Measurements from ENCODE around the gene DUSP6. TPM values are rescaled to one million over a fixed set of nuclear protein-coding genes. Genes with fewer than 3 reads are reported as not detected.
A peak's percentile ranks its signal among the peaks of the same experiment; 100 is the strongest.

DUSP6 gene
- total and polyA plus RNA-seq, 2 of the 8 experiments (the other 6 are each of a cell fraction or from before 2014, with no cell fraction given): 99.3 to 179 TPM

DNA sequence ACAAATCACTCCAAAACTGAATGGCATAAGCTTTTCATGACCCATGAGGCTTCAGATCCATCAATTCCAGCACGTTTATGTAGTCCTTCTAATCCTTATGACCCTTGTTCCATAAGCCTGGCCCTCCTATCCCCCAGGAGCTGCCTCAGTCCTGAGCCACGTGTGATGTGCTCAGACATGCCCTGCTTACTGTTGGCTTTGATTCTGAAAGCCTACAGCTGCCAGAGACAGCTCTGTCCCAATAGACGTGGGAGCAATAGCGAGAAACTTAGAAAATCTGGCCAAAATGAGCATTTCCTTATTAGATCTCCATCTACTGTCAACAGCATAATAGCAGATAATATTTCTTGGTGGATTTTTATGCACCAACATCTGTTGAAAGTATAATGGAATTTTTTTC, 33.2 kb downstream of the DUSP6 start:
- Histone ChIP-seq H4K8ac (ENCODE audit: extremely low read depth, insufficient read depth, low read length) (no peak overlapping the region), H2AK5ac (ENCODE audit: low read depth, low read length) (no peak overlapping the region), H3K56ac (replicated peaks; ENCODE audit: insufficient read length, low read depth, low read length) (no peak overlapping the region), H3K14ac (ENCODE audit: insufficient read length) (no peak overlapping the region), H3K18ac (ENCODE audit: extremely low read depth, low read length) (no peak overlapping the region), H4K91ac (replicated peaks; ENCODE audit: insufficient read length, low read length) (peak overlapping the region; percentile 5), H3K27ac (ENCODE audit: low read depth, low read length) (no peak overlapping the region; the same call in 1 of the 2 replicates), H2BK5ac (ENCODE audit: low read depth, low read length) (no peak overlapping the region), H2BK20ac (ENCODE audit: low read length) (no peak overlapping the region), H3K9me3 (ENCODE audit: insufficient read depth in 2 of 2, low read depth in 1 of 2, low read length in 1 of 2) (no peaks in the 10 kb centered on the region), H3K79me1 (ENCODE audit: low read depth, low read length) (no peaks in the 10 kb centered on the region), H3K4me3 (ENCODE audit: extremely low read depth in 1 of 4, insufficient read depth in 2 of 4, low read depth in 3 of 4, low read length in 4 of 4) (no peak overlapping the region), H2BK120ac (replicated peaks; ENCODE audit: low read depth, low read length) (no peak overlapping the region), H3K27me3 (replicated peaks in 1 of 4; ENCODE audit: control insufficient read depth in 3 of 4, extremely low read depth in 1 of 4, insufficient read depth in 3 of 4, low read length in 3 of 4) (no peaks in the 10 kb centered on the region), H3K9ac (replicated peaks in 1 of 4; ENCODE audit: extremely low read depth in 1 of 4, low read depth in 3 of 4, low read length in 3 of 4) (no peak overlapping the region), H3K79me2 (ENCODE audit: control insufficient read depth in 1 of 2, insufficient read depth in 2 of 2, low read length in 2 of 2) (no peaks in the 10 kb centered on the region), H3K4me2 (ENCODE audit: insufficient read depth in 1 of 2, low read depth in 2 of 2, low read length in 2 of 2) (no peak overlapping the region), H4K5ac (ENCODE audit: insufficient read length, low read depth, low read length) (no peak overlapping the region), H3K36me3 (ENCODE audit: control insufficient read depth in 2 of 4, insufficient read depth in 4 of 4, low read length in 3 of 4) (no peaks in the 10 kb centered on the region), H4K20me1 (replicated peaks in 1 of 2; ENCODE audit: control insufficient read depth in 1 of 2, insufficient read depth in 2 of 2, low read length in 2 of 2) (no peaks in the 10 kb centered on the region), H2BK12ac (ENCODE audit: low read depth, low read length) (no peak overlapping the region), H3K23ac (ENCODE audit: insufficient read length) (no peak overlapping the region), H3K23me2 (ENCODE audit: low read depth, low read length) (no peaks in the 10 kb centered on the region; the same call in 1 of the 2 replicates), H2BK15ac (ENCODE audit: low read length) (no peak overlapping the region), H3K4ac (replicated peaks; ENCODE audit: insufficient read length, low read depth, low read length) (no peak overlapping the region), H3K4me1 (replicated peaks in 1 of 4; ENCODE audit: control insufficient read depth in 3 of 4, insufficient read depth in 4 of 4, low read length in 3 of 4) (peaks cover 0 to 5% (median 0%) of the 10 kb centered on the region in 4 experiments; a peak in 1 of 7 replicates), H2AFZ (ENCODE audit: low read length) (no peak overlapping the region; the same call in 1 of the 2 replicates)
- FAIRE-seq: no peak
- no peak for DNase-seq (ENCODE audit: low read depth in 1 of 2, low spot score in 2 of 2)
- WGBS, 2 experiments (ENCODE audit: extremely low coverage in 1 of 2, insufficient coverage in 1 of 2, insufficient read length in 1 of 2, insufficient replicate concordance in 2 of 2, low coverage in 1 of 2, low lambda C conversion rate in 2 of 2, missing lambda C conversion rate in 1 of 2): 86% methylated on average over 4 of the region's 4 CpGs; no CpG with 5 or more reads in 1 of the 2 experiments
- ChIA-PET POLR2A (ENCODE audit: partially characterized antibody) (interaction anchor here (1.0 to 1.3 kb wide), 2 partner anchors 16 to 32 kb away, joined by 3 read pairs; no protein-coding TSS in a partner anchor), CTCF (ENCODE audit: partially characterized antibody) (no interaction called here)
- TF ChIP-seq RBBP5 (IDR thresholded peaks at IDR 0.05; ENCODE audit: borderline replicate concordance, low read depth, low read length) (no peak), POLR2A (IDR thresholded peaks at IDR 0.05; ENCODE audit: control extremely low read depth in 1 of 2, low read depth in 2 of 2, low read length in 2 of 2) (no peak), POLR2AphosphoS5 (IDR thresholded peaks at IDR 0.05; ENCODE audit: low read depth, low read length) (no peak), CBX5 (IDR thresholded peaks at IDR 0.05; ENCODE audit: low read depth, low read length) (no peak), EGR1 (IDR thresholded peaks at IDR 0.05; ENCODE audit: borderline replicate concordance, low read depth, low read length) (no peak), JUND (IDR thresholded peaks at IDR 0.05; ENCODE audit: low read length) (no peak), JUN (IDR thresholded peaks at IDR 0.05; ENCODE audit: low read depth, low read length) (no peak), BRCA1 (IDR thresholded peaks at IDR 0.05; ENCODE audit: low read depth, low read length) (no peak), SP4 (IDR thresholded peaks at IDR 0.05; ENCODE audit: low read length) (no peak), FOSL1 (IDR thresholded peaks at IDR 0.05; ENCODE audit: insufficient read depth, low read depth, low read length) (no peak), BACH1 (IDR thresholded peaks at IDR 0.05; ENCODE audit: low read length) (no peak)
